C4-2B (cell line): ENCODE measurements around the gene NFYA.

Experiments
- H3K27ac ChIP-seq: fragments of 450-650 bp; 2 replicates; pipeline ENCODE4 v1.5.1; 2017
- ZFX ChIP-seq: fragments of 450-650 bp; IDR thresholded peaks from 2 replicates; pipeline ENCODE4 v1.6.1; 2017
- TF ChIP-seq, protein P1 (sequence below): fragments of 450-650 bp; conservative IDR thresholded peaks from 2 replicates; pipeline ENCODE4 v1.5.1; 2017; ENCODE audit warnings: mild to moderate bottlenecking

The NFYA gene

GRCh38 chr6:41055149-41055548 lies 17.6 kb upstream of the NFYA start:
- TF ChIP-seq, protein P1, sequence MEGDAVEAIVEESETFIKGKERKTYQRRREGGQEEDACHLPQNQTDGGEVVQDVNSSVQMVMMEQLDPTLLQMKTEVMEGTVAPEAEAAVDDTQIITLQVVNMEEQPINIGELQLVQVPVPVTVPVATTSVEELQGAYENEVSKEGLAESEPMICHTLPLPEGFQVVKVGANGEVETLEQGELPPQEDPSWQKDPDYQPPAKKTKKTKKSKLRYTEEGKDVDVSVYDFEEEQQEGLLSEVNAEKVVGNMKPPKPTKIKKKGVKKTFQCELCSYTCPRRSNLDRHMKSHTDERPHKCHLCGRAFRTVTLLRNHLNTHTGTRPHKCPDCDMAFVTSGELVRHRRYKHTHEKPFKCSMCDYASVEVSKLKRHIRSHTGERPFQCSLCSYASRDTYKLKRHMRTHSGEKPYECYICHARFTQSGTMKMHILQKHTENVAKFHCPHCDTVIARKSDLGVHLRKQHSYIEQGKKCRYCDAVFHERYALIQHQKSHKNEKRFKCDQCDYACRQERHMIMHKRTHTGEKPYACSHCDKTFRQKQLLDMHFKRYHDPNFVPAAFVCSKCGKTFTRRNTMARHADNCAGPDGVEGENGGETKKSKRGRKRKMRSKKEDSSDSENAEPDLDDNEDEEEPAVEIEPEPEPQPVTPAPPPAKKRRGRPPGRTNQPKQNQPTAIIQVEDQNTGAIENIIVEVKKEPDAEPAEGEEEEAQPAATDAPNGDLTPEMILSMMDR: no peak
- no peak for TF ChIP-seq ZFX
- no peak overlapping the region for H3K27ac ChIP-seq

GRCh38 chr6:41056768-41057490 lies 15.8 kb upstream of the NFYA start:
- no peak for TF ChIP-seq ZFX
- TF ChIP-seq, protein P1: no peak
- no peak overlapping the region for H3K27ac ChIP-seq

DNA sequence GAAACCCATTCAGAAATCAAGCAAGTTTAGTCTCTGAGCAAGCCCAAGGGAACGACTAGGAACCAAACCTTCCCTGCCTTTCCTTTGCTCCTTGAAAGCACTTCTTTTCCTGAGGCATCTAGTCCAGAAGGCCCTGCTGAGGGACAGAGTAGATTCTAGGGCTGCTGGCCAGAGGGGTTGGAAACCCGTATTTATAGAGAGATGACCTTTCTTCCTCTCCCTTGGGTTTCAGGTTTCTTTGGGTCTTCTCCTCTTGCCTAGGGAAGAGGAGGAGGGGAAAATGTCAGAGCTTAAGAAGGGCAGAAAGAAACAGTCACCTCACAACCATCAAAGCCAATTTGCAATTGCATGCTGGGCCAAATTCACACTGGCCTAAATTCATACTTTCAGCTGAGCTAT lies 14.0 kb upstream of the NFYA start:
- TF ChIP-seq, protein P1: 0 out of 2 replicates have a peak, but pooled peaks have one; percentile 2
- TF ChIP-seq ZFX: no peak

GRCh38 chr6:41059556-41059955 lies 13.2 kb upstream of the NFYA start:
- TF ChIP-seq, protein P1: no peak
- TF ChIP-seq ZFX: no peak
- no peak overlapping the region for H3K27ac ChIP-seq

More for the DNA sequence above, 14.0 kb upstream of the NFYA start:
- H3K27ac ChIP-seq: no peak overlapping the region

- H3K27ac ChIP-seq: no peak overlapping the region
- no peak for TF ChIP-seq ZFX
- TF ChIP-seq, protein P1: no peak
Measured at GRCh38 chr6:41061196-41061726, 11.5 kb upstream of the NFYA start.

DNA sequence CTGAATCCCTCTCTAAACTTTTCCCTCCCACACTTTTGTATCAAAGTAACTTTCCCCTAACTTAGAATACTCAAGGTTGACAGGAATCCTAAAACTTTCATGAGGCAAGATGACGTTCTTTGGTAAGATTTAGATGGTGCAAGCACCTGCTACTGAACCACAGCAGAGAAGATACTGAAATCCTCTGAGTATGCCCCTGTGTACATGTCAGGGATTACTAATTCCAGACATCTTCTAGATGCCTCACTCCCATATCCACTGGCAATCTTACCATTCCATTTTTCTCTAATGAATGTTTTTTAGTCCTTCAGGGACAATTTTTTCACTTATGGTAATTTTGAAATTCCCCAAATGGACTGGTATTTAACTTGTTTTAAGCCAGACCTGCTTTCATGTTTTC lies 10.7 kb upstream of the NFYA start:
- TF ChIP-seq, protein P1: no peak
- TF ChIP-seq ZFX: no peak
- H3K27ac ChIP-seq: no peak overlapping the region

GRCh38 chr6:41063884-41064285 lies 8.9 kb upstream of the NFYA start:
- TF ChIP-seq, protein P1: no peak
- no peak for TF ChIP-seq ZFX
- no peak overlapping the region for H3K27ac ChIP-seq
